ENCODE data around the gene HDAC4.

DNA sequence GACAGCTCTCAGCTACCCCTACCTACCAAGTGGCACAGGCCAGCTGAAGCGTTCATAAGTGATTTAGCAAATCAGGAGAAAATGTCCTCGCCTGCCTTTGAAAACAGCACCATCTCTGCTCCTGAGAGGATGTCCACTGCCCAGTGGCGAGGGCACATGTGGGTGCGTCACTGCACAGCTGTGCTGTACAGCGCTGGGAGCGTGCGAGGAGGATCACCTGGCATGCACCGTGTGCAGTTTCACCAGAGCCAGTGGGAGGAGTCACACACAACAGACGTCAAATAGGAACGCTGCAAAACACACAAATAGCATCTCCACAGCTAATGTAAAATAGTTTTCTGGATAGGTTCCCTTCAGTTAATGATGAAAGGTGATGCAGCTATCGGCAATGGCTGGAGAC, 154.1 kb downstream of the HDAC4 start:
- TF ChIP-seq, protein P1, sequence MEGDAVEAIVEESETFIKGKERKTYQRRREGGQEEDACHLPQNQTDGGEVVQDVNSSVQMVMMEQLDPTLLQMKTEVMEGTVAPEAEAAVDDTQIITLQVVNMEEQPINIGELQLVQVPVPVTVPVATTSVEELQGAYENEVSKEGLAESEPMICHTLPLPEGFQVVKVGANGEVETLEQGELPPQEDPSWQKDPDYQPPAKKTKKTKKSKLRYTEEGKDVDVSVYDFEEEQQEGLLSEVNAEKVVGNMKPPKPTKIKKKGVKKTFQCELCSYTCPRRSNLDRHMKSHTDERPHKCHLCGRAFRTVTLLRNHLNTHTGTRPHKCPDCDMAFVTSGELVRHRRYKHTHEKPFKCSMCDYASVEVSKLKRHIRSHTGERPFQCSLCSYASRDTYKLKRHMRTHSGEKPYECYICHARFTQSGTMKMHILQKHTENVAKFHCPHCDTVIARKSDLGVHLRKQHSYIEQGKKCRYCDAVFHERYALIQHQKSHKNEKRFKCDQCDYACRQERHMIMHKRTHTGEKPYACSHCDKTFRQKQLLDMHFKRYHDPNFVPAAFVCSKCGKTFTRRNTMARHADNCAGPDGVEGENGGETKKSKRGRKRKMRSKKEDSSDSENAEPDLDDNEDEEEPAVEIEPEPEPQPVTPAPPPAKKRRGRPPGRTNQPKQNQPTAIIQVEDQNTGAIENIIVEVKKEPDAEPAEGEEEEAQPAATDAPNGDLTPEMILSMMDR (IDR thresholded peaks at IDR 0.05): no peak
- no peak for TF ChIP-seq EP300 (IDR thresholded peaks at IDR 0.05)
- no peak for TF ChIP-seq POLR2A (IDR thresholded peaks at IDR 0.05)
